Ammon's horn (tissue), 1 donor: Measurements from ENCODE around the gene CMSS1.

ENCODE experiments used
- DNase-seq: peaks from one replicate; pipeline ENCODE4 v3.0.0-alpha.2; 2016; ENCODE audit warnings: low spot score

The CMSS1 gene

DNA sequence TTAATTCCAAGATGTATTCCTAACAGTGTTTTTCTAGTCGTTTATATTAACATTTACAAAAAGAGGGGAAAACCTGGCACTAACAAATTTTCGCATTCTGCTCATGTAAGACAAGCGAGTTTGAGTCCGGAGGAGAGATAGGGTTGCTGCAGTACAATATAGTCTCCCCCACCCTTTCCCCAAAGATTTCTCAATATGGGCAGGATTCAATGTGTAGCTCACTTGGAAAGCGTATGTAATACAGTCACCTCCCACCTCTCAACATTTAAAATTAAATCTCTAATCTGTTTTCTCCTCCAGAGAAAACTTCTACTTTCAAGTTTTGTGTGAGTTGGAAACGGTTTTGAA lies 57.9 kb downstream of the CMSS1 start:
- DNase-seq: no peak

DNA sequence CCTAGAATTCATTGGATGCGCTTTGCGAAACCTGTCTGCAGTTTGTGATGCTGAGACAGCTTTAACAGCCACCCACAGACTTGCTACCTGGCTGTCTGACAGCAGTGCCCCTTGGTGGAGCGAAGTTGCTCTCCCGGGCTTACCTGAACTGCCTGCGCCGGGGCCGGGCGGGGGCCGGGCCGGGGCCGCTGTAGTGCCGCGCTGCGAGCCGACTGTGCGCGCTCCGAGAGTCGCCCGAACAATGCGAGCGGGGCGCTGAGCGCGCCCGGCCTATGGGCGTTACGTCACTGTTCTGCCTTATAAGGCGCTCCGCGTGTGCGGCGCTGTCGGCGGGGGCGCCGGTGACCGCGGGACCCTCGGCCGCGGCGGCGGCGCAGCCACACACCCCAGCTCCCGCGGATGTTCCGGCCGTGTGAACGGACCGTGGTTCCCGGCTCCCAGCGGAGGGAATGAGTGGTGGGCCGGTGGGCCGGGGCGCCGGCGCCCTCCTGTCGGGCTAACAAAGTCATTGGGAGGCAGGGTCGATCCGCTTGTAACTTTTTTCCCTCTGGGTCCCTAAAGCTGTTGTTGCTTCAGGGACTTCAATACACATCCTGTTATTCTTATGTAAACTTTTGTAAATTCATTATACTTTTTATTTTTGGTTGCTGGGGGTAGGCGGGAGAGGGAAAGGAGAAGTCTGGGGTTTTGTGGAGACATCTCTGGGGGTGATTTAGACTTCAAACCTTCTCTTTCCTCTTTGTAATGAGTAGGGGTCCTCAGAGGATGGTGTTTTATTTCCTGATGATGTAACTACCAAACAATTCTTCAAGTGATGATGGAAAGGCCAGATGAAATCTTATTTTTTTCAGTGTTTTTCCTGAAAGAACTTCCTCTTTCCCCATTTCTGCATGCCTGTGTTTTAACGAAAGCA lies 58.5 kb downstream of the CMSS1 start:
- peak; percentile 78 for DNase-seq

DNA sequence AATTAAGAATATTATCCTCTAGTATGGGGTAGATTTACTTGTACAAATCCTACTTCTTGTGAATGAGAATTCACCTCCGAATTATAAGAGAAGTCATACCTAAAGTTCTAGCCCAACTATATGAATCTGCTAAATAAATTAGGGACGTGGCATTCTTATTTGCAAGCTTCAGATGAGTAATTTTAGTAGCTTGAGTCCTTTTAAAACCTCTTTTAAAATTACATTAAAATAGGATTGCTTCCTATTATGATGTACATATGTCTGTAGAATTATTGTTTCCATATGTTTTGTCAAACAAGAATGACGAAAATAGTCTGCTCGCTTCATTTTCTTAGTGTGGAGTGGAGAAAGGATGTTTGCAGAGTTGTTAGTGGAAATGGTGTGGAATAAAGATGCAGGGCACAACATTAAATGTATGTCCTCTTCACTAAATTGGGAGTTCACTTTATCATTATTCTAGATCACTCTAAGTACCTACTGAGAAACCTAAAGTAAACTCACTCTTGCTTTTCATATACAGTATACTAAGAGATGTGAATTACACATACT lies 59.4 kb downstream of the CMSS1 start:
- DNase-seq: no peak

DNA sequence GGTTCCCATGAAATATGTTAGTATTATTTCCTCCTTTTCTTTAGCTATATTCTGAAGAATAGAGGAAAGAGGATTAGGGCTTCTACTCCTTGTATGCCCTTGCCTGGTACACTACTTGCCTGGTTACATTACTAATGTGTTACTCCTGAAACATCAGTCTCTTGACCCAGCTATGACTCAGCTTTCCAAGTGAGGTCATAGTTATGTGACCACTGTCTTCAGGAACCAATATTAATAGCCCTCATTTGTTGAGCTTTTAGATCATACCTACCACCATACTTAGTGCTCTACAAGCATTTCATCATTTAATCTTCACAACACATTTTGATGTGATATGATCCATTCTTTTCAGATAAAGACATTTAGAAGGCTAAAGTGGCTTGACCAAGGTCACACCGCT lies 60.3 kb downstream of the CMSS1 start:
- DNase-seq: no peak

DNA sequence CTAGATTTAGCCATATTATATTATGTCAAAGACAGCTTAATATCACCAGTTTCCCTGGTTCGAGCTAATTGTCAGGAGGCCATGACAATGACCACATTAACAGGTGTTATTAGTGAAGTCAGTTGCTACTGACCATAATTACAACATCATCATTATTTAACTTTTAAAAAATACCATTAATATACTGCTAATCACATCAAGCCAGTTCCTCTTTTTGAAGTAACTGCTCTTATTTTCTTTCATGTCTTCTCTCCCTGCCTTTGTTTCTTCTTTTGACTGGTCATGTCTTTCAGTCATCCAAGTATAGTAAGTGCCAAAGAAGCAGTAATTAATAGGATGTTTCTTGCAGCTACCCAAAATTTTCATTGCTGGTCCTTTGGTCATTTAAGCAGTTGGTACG lies 61.6 kb downstream of the CMSS1 start:
- no peak for DNase-seq

DNA sequence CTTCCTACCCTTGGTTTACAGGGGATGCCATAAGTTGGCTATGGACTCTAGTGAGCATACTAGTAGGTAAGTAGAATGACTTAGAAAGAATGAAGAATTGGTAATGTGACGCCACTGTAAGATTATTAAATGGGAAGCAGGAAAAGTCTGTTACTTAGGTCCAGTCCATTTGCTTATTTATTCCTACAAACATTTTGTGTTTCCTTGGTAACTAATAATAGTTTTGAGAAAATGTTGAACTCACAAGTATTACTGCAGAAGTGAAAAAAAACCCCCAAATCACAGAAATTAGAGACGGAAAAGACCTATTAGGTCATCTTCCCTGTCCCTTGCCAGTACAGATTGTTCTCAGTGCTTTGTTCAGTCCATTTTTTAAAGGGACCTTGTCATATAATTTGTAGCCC lies 63.5 kb downstream of the CMSS1 start:
- DNase-seq: no peak

DNA sequence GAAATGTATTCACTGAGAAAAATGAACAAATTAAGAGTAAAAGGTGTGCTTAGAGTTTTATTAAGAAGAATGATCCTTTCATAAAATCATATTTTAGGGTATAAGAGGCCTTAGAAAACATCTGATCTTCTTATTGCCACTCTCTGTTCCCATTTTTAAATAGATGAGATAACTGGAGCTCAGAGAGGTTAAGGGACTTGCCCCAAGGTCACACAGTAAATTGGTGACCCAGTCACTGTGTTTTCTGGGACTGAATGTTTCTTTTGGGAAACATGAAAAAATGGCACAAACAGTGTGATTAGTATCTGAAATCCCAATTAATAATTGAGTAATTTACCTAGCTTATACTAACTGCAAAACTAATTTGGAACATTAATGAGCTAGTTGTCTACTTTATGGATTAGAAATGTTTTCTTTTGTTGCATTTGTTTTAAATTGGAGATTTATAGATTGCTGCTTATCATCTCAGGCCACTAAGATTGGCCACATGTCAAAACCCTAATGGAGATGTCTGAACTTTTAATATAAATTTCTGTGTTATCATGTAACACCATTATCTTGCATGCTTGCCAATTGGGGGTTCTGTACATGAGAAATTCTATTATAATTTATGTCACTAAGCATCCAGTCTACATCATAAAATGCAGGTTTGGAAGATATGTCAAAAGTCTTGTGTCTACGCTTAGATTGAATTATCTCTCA lies 64.9 kb downstream of the CMSS1 start:
- no peak for DNase-seq

DNA sequence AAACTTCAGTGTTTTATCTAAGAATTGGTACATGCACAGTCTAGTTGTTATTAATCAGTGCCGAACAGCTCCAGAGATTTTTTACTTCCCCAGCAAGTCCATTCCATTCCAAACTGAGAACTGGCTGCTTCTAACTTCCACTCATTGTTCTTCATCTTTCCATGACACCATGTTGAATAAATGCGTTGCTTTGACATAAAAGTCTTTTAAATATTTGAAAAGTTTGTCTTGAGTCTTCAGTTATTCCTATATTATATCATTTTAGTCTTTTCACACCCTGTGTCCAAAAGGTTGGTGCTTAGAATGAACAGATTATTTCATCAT lies 65.4 kb downstream of the CMSS1 start:
- DNase-seq: no peak

DNA sequence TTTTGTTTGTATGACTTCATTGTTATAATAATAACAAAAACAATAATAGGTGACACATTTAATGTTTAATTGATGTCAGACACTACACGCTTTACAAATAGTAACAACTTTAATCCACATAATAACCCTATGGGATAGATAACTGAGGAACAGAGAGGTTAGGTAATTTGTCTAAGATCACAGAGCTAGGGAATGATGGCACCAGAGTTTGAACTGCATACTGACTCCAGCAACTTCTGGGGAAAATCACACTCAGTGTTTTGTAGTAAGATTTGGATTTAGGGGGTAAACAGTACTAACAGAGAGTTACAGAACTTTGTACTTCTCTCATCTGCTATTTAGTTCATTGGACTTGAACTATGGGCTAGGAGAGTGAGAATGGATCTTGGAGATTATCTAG lies 66.0 kb downstream of the CMSS1 start:
- DNase-seq: no peak

DNA sequence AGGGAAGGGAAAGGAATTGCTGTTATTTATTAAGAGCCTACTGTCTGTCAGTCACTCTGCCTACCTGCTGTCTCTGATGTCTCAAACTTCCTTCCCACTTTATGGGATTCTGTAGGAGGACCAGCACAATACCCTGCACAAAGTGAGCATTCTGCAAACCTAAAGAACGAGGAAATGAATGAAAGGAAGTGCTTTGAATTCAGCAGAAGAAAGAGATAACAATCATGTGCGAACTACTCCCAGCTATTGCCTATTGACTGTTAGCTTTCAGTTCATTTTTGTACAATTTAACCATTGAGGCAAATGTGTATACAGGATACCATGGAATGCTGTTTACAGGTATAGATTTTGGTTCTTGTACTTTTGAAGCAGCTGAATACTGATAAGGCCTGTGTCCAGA lies 66.8 kb downstream of the CMSS1 start:
- no peak for DNase-seq

DNA sequence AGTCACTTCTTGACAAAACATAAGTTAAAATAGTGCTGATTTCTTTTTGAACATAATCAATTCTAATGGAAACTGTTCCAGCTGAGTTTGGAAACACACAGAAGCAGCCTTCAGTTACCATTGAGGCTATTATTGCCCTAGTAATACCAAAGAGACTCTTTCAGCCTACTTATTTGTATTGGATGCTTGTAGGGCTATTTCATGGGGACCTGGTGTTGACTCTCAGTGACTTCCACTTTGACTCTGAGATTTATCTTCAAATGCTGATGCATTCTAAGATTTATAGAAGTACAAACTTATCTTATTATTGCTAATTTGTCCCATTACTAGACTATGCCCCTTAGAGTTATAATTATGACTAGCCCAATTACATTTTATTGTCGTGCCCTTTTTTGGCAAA lies 67.4 kb downstream of the CMSS1 start:
- DNase-seq: no peak

DNA sequence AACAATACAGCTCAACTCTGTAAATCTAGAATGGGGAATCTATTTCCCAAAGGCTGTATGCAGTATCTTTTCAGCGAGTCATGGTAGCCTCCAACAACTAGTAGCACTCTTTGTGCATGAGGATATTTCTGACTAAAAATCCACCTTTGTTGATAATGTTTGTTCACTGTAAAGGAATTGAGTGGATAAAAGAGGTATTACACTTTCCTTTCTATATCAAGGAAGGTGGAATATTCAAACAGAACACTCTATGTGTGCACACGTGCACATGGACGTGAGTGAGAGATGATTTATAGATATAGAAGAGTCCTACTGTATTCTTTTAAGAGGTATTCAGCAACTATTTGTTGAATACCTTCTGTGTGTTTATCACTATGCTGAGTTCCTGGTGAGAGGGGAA lies 68.2 kb downstream of the CMSS1 start:
- no peak for DNase-seq

DNA sequence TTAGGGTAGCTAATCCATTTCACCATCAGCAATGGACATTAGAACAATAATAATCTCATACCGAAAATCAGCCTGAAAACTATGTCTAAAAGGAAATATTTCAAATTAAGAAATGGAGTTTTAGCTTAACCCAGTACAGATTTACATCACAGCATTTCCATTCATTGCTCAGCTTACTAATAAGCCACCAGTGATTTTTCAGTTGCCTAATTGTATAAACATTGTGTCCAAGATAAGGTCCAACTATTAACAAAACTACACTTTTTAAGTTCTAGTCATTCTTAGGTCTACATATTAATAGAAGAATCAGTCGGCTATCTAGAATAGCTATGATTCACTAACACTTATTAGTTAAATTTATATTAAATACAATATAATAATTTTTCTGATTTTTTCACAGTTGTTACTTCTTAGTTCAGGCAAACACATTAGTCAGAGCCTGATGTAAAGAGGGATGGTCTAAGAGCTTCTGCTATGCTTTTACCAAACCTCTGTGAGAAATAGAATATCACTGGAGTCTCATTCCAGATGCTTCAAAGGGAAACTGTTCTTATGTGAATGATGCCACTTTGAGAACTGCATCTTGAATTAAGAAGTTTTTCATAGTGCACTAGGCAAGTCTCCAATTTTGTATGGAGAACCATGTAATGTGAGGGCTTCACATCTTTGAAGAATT lies 74.1 kb downstream of the CMSS1 start:
- DNase-seq: no peak

DNA sequence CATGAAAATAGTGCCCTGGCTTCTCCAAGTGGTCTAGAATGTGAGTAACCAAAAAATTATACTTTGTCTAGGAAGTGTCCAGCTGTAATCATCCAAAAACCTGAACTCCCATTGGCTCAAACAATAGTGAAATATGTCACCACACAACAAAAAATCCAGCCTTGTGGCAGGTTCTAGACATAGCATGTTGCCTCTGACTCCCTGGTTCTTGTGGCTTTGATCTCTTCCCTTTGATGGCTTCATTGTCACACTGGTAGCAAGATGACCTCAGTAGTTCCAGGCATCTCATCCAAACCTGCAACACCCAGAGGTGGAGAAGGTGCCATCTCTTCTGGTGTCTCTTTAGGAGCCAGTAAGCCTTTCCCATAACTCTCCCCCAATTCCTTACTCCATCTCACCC lies 74.7 kb downstream of the CMSS1 start:
- DNase-seq: no peak

DNA sequence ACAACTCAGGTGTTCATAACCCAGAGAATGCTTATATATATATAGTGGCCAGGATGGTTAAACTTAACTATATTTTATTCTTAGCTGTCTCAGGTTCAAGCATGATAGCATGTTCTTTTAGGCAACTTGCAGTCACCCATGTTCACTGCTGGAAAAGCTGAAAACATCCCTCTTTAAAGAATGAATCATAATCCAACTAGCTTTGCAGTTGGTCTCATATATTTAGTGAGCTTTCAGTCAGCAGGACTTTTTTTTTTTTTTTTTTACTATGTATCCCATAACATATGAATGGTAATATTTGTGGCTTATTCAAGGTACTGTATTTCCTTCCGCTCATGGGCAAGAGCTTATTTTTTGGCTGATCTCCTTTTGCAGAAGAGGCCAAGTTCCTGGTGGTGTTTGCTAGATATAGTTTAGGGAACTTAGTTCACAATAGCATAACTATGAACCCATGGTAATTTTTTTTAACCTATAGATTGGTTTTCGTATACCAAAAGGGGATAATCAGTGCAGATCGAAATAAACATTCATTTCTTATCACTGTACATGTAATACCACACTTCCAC lies 77.6 kb downstream of the CMSS1 start:
- no peak for DNase-seq

DNA sequence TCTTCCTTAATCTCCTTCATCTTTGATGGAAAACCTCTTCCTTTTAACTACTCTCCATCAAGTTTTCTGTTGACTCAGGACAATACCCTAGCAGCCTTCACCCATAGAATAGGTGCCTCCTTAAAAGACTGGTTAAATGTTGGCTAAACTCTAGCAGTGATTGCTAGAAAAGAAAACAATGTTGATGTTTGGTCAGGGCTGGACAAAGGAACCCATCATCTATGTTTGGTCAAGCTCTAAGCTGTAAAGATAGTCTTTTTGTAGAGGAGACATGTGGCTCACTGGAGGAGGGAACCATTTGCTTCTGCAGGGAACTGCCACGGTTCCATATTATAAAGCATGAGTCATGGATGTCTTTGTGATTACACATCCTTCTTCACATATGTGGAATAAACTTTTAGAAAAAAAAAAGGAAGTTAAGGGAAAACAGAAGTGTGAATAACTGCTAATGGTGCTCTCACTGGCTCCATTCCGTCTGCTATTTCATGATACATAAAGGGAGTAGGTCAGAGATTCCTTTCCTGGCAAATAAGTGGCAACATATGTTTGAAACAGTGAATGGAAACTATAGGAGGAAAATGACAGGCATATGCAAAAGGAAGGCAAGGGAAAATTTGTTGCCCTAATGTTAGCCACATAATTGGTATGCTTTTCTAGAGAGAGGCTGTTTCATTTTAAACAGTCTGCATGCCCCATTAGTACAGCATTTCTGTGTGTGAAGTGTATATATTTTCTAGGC lies 78.2 kb downstream of the CMSS1 start:
- DNase-seq: no peak

DNA sequence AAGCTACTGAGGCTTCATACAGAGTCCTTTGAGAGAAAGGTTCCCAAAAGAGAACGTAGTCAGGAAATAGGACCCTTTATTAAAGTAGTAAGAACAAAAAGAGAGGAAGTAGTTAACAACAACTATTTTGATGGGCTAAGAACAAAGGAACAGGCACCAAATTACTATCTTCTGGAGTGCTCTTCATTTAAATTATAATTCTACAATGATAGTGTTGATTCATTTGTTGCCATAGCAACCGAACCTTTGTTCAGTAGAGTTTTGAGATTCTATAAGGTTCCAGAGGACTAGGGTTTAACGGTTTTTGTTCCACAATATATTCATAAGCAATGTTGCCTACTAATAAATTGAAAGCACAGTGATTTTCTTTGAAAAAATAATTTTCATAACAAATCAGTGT lies 78.8 kb downstream of the CMSS1 start:
- DNase-seq: no peak

DNA sequence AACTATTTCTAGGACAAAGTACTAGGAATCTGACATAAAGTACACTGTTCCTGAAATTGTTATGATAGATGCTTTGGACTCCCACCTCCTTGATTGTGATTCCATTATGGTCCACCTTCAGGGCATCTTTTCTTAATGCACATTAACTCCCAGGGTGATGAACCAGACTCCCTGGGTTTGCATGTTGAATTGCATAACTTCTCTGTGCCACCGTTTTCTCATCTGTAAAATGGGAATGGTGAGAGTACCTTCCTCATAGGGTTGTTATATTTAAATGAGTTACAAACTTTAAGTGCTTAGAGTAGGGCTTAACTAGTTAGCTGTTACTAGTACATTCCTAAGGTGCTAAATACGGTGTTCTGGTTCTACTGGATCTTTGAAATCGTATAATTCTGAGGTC lies 81.9 kb downstream of the CMSS1 start:
- DNase-seq: no peak

DNA sequence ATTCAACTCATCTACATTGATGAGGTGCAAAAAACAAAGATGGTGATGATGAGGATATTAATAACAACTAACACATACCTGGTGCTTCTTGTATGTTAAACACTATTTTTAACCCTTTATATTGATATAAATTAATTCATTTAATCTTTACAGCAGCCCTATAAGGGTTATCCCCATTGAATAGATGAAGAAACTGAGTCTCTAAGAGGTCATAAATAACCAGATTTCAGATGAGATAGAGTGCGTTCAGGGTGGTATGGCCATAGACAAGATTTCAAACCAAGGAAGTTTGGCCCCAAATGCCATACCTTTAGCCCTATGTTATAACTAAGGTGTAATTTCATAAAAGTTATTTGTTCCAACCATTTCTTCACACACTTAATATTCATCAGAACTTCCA lies 82.6 kb downstream of the CMSS1 start:
- DNase-seq: no peak

DNA sequence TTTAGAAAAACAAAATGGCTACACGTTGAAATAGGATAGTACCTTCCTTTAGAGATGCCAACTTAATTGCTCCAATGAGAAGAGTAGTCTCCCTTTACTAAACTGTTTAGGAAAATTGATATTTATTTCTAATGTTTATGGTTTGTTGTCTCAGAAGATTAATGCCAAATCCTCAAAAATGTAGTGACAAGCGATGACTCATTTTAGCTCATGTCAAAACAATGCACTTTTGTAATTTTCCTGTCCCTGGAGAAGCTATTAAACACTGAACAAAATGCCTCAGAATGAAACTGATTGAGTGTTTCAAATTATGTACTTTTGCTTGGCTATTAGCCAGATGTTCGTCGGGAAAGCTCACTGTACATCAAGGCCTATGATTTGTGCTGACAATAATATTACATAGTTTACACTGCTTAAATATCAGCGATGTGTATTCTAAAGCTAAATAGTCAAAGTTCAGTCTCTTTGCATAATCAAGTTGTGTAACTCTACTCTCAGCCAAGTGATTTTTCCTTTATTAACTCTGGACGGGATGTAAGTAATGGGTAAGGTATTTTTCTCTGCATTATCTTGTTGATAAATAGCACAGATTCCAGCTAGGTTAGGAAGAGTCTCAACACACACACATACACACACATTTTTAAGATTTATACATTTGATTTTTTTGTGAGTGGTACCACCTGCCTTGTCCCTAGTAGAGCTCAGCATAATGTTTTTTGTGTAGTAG lies 83.7 kb downstream of the CMSS1 start:
- no peak for DNase-seq

DNA sequence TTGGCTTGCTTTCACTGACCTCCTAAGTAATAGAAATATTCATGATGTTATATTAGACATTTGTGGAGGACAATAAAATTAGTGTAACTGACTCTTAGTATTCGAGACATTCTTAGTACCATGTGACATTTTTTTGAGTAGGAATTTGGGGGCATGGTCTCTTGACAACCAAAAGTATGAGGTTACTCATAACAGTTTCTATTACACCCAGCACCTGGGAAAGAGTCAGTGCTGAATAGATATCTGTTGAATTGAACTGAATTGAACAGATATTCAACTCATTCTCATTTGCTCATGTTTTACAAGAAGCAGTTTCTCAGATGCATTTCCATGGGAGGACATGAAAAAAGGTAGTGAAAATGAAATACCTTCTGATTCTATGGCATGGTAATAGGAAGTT lies 84.4 kb downstream of the CMSS1 start:
- no peak for DNase-seq
